ENCODE results near the gene NDUFV1.
"Not testable (repeated sequence)": the region's sequence is repeated elsewhere in the genome, so short reads cannot be mapped to it uniquely, and the experiment has no call there.

Gene NDUFV1

GRCh38 chr11:67592880-67593564, 13.7 kb upstream of the NDUFV1 start:
- TF ChIP-seq CTCF (IDR thresholded peaks at IDR 0.05): no peak
- TF ChIP-seq ZFX (IDR thresholded peaks at IDR 0.05; ENCODE audit: borderline replicate concordance): no peak
- H3K27ac ChIP-seq: no peak overlapping the region

- TF ChIP-seq CTCF (IDR thresholded peaks at IDR 0.05): no peak
- no peak for TF ChIP-seq ZFX (IDR thresholded peaks at IDR 0.05; ENCODE audit: borderline replicate concordance)
- H3K27ac ChIP-seq: no peak overlapping the region
These were observed 13.2 kb upstream of the NDUFV1 start for GRCh38 chr11:67593565-67593905.

GRCh38 chr11:67594480-67594879, 12.3 kb upstream of the NDUFV1 start:
- H3K27ac ChIP-seq: no peak overlapping the region

GRCh38 chr11:67596753-67597300, 9.9 kb upstream of the NDUFV1 start:
- no peak for TF ChIP-seq CTCF (IDR thresholded peaks at IDR 0.05)
- no peak for TF ChIP-seq ZFX (IDR thresholded peaks at IDR 0.05; ENCODE audit: borderline replicate concordance)
- no peak overlapping the region for H3K27ac ChIP-seq

More at GRCh38 chr11:67594480-67594879, 12.3 kb upstream of the NDUFV1 start:
- TF ChIP-seq ZFX (IDR thresholded peaks at IDR 0.05; ENCODE audit: borderline replicate concordance) (no peak), CTCF (IDR thresholded peaks at IDR 0.05) (no peak)

GRCh38 chr11:67597458-67597857, 9.3 kb upstream of the NDUFV1 start:
- H3K27ac ChIP-seq: not testable (repeated sequence)

GRCh38 chr11:67597963-67598362, 8.8 kb upstream of the NDUFV1 start:
- not testable (repeated sequence) for H3K27ac ChIP-seq

GRCh38 chr11:67599149-67599548, 7.6 kb upstream of the NDUFV1 start:
- no peak overlapping the region for H3K27ac ChIP-seq
- TF ChIP-seq ZFX (IDR thresholded peaks at IDR 0.05; ENCODE audit: borderline replicate concordance) (no peak), CTCF (IDR thresholded peaks at IDR 0.05) (no peak)

- no peak overlapping the region for H3K27ac ChIP-seq
- TF ChIP-seq ZFX (IDR thresholded peaks at IDR 0.05; ENCODE audit: borderline replicate concordance) (no peak), CTCF (IDR thresholded peaks at IDR 0.05) (no peak)
These were observed 6.3 kb upstream of the NDUFV1 start for GRCh38 chr11:67600324-67601029.
